CD14-positive monocyte (primary cell): ENCODE results near the gene EGLN2. TPM values are rescaled to one million over a fixed set of nuclear protein-coding genes. Genes with fewer than 3 reads are reported as not detected.
A peak's percentile ranks its signal among the peaks of the same experiment; 100 is the strongest.

Experiments used
- DNase-seq, 3 donors: peaks; one replicate each; pipeline ENCODE4 v3.0.0-alpha.2; 2011 to 2022
- H2AFZ ChIP-seq: 2 replicates; pipeline ENCODE4 v1.6.0; 2012; ENCODE audit warnings: mild to moderate bottlenecking, low read depth, low read length, inconsistent platforms; ENCODE audit not compliant: insufficient read depth, poor library complexity, severe bottlenecking
- H3K27ac ChIP-seq, 2 donors: 1 replicate in 1 of 2; 2 replicates in 1 of 2; pipeline ENCODE4 v1.5.1; 2012 to 2013; ENCODE audit warnings: low read length in 2 of 2, control low read depth in 1 of 2, inconsistent platforms in 1 of 2, low read depth in 1 of 2, mild to moderate bottlenecking in 1 of 2
- H3K27me3 ChIP-seq, 2 donors: one replicate each; pipeline versions ENCODE4 v1.6.0 to v1.6.1; 2011 to 2013; ENCODE audit warnings: low read length in 2 of 2; ENCODE audit not compliant: control insufficient read depth in 2 of 2, insufficient read depth in 2 of 2
- H3K36me3 ChIP-seq, 2 donors: replicated peaks in 1 of 2; 1 replicate in 1 of 2; 2 replicates in 1 of 2; pipeline versions ENCODE4 v1.5.1 to v1.6.1; 2012 to 2013; ENCODE audit warnings: low read length in 2 of 2, control low read depth in 1 of 2, inconsistent platforms in 1 of 2, mild to moderate bottlenecking in 1 of 2; ENCODE audit not compliant: insufficient read depth in 2 of 2, control insufficient read depth in 1 of 2
- H3K4me1 ChIP-seq, 2 donors: 1 replicate in 1 of 2; 2 replicates in 1 of 2; pipeline versions ENCODE4 v1.5.1 to v1.6.1; 2012 to 2013; ENCODE audit warnings: low read length in 2 of 2, control low read depth in 1 of 2, inconsistent platforms in 1 of 2, mild to moderate bottlenecking in 1 of 2, moderate library complexity in 1 of 2; ENCODE audit not compliant: insufficient read depth in 2 of 2, control insufficient read depth in 1 of 2
- H3K4me2 ChIP-seq: replicated peaks from 2 replicates; pipeline ENCODE3; 2012; ENCODE audit warnings: low read length, moderate library complexity, mild to moderate bottlenecking; ENCODE audit not compliant: poor library complexity, severe bottlenecking; ENCODE audit errors: extremely low read depth
- H3K4me3 ChIP-seq, 3 experiments: fragments of 200-600 bp in 1 of 3; sonication (generic) in 1 of 3; replicated peaks in 1 of 3; 1 replicate in 2 of 3; 2 replicates in 1 of 3; pipeline ENCODE4 v1.5.1; 2011 to 2013; ENCODE audit warnings: low read length in 3 of 3, mild to moderate bottlenecking in 3 of 3, control low read depth in 2 of 3, low read depth in 2 of 3, inconsistent platforms in 1 of 3, moderate library complexity in 1 of 3
- H3K79me2 ChIP-seq: 2 replicates; pipeline ENCODE4 v1.6.0; 2012; ENCODE audit warnings: mild to moderate bottlenecking, control low read depth, inconsistent platforms, low read length, moderate library complexity; ENCODE audit not compliant: insufficient read depth
- H3K9ac ChIP-seq: 2 replicates; pipeline ENCODE4 v1.6.0; 2017; ENCODE audit warnings: low read length, mild to moderate bottlenecking; ENCODE audit not compliant: insufficient read depth, poor library complexity, severe bottlenecking
- H3K9me3 ChIP-seq, 2 donors: replicated peaks in 1 of 2; 1 replicate in 1 of 2; 2 replicates in 1 of 2; pipeline versions ENCODE4 v1.5.1 to v1.6.1; 2012 to 2013; ENCODE audit warnings: low read length in 2 of 2, control low read depth in 1 of 2; ENCODE audit not compliant: control insufficient read depth in 1 of 2, insufficient read depth in 1 of 2
- H4K20me1 ChIP-seq: 2 replicates; pipeline ENCODE4 v1.6.0; 2012; ENCODE audit warnings: mild to moderate bottlenecking, low read length, control low read depth, moderate library complexity; ENCODE audit not compliant: insufficient read depth
- H3K27ac Mint-ChIP-seq, 7 donors: one replicate each; pipeline ENCODE4 v1.8.0; 2020; ENCODE audit warnings: mild to moderate bottlenecking in 7 of 7, mixed read lengths in 7 of 7, moderate library complexity in 6 of 7, inconsistent platforms in 2 of 7
- H3K27me3 Mint-ChIP-seq, 3 donors: one replicate each; pipeline ENCODE4 v1.8.0; 2021 to 2022; ENCODE audit warnings: low read depth in 3 of 3, mild to moderate bottlenecking in 3 of 3, mixed read lengths in 3 of 3, moderate library complexity in 3 of 3, inconsistent platforms in 1 of 3
- H3K36me3 Mint-ChIP-seq, 2 donors: one replicate each; pipeline ENCODE4 v1.8.0; 2020; ENCODE audit warnings: mixed read lengths in 2 of 2, inconsistent platforms in 1 of 2, mild to moderate bottlenecking in 1 of 2
- H3K4me1 Mint-ChIP-seq: one replicate; pipeline ENCODE4 v1.8.0; 2020; ENCODE audit warnings: mild to moderate bottlenecking, mixed read lengths
- H3K4me3 Mint-ChIP-seq, 2 donors: one replicate each; pipeline ENCODE4 v1.8.0; 2020; ENCODE audit warnings: mild to moderate bottlenecking in 2 of 2, mixed read lengths in 2 of 2, moderate library complexity in 1 of 2
- H3K9me3 Mint-ChIP-seq, 7 donors: one replicate each; pipeline ENCODE4 v1.8.0; 2020 to 2022; ENCODE audit warnings: mixed read lengths in 7 of 7, mild to moderate bottlenecking in 6 of 7, moderate library complexity in 6 of 7, inconsistent platforms in 2 of 7
- WGBS: methylation state at CpG from one replicate; pipeline ENCODE4 v1.1.5; 2013; ENCODE audit warnings: missing lambda C conversion rate; ENCODE audit not compliant: insufficient coverage; 5-methylcytosine and 5-hydroxymethylcytosine counted together
- intact Hi-C, 2 donors: fragments of 100-400 bp; cut with micrococcal nuclease; formaldehyde crosslinking; loops; one replicate each; pipeline versions ENCODE4 v1.15.0 to v1.15.1; 2023
- polyA minus RNA-seq: library from RNA; depleted of rRNA, polyadenylated mRNA; stranded (reverse); fragments of >200 nt; gene quantifications from 2 replicates; pipeline ENCODE4 v1.2.3, GENCODE V29; 2012
- polyA plus RNA-seq, 3 donors: library from polyadenylated mRNA; depleted of rRNA in 1 of 3; unstranded in 2 of 3; stranded (reverse) in 1 of 3; fragments of 300-500 nt in 2 of 3; fragments of >200 nt in 1 of 3; fragmentation: Illumina TruSeq in 2 of 3; gene quantifications; 1 replicate in 2 of 3; 2 replicates in 1 of 3; pipeline ENCODE4 v1.2.3, GENCODE V29; 2012 to 2021
- total RNA-seq, 12 experiments: library from RNA in 1 of 12; stranded (reverse) in 1 of 12; fragments of 120-200 nt in 1 of 12; gene quantifications; one replicate each; pipeline ENCODE4 v1.2.4 and lab custom pipeline; 2013 to 2026; ENCODE audit warnings: mixed read lengths in 6 of 12, inconsistent platforms in 1 of 12
- TF ChIP-seq, protein P1 (sequence below): fragments of 200-600 bp; IDR thresholded peaks from one replicate; pipeline ENCODE4 v1.8.0; 2022; ENCODE audit warnings: antibody characterized with exemption, mild to moderate bottlenecking

EGLN2 gene
- total RNA-seq (2013), result 111 TPM
- 10 to 100 TPM; 60.6 to 76.8 (median 64.5) TPM for polyA plus RNA-seq
- 133 and 182 TPM in 2 replicates for polyA minus RNA-seq
- 4.9 to 26.3 (median 14.1) reads per million in 11 experiments for total RNA-seq (lab: John Stamatoyannopoulos, UW)

DNA sequence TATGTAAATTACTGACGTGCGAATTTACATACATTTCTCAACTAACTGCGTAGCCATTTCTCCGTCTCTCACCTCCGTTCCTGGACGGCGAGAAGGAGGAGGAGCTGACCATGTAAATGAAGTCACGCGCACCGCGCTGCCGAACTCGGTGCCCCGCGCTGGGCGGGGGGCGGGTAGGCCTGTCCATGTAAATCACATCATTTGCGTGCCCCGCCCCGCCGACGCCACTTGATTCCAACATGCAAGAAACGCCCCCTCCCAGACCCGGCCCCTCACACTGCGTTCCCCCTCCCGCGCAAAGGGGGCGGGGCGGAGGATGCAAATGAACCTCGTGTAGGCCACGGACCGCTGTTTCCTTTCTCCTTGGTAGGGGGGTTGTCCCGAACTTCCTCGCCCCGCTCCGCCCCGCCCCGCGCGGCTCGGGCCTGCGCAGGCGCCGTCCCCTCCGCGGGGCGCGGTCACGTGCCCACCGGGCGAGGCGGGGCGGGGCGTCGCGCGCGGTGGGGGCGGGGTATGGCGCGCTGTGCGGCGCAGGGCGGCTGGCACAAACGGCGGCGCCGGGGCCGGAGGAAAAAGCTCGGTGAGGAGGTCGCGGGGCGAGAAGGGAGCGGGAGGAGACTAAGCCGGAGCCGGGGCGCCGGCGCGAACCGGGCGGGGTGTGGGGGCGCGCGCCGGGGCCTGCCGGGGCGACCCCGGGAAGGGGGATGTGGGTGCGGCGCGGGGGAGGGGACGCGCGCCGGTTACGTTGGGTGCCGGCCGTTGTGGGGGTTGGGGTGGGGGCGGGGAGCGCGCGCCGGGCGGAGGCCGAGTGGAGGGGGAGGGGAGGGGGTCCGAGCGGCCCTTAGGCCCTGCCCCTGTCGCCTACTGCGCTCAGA is at the start of gene EGLN2:
TSS of gene EGLN2 (plus strand) at position 509 of the 875 bp plus-strand sequence. CDS start 1,382 bp downstream, outside the sequence.
- Histone ChIP-seq H3K9me3 (no peaks in the 10 kb centered on the region), H3K4me3 (peak within 1 kb of the TSS; percentile 94), H4K20me1 (peaks cover 46% of the 10 kb centered on the region), H2AFZ (peak within 1 kb of the TSS; percentile 70), H3K79me2 (peaks cover 49% of the 10 kb centered on the region), H3K9ac (peak within 1 kb of the TSS; percentile 72), H3K36me3 (peaks cover 24 to 38% of the 10 kb centered on the region in 2 donors), H3K4me2 (peak within 1 kb of the TSS; percentile 94), H3K27me3 (no peaks in the 10 kb centered on the region), H3K27ac (peak within 1 kb of the TSS; percentile 93 to 94), H3K4me1 (peaks cover 52 to 54% of the 10 kb centered on the region in 2 donors)
- TF ChIP-seq, protein P1, sequence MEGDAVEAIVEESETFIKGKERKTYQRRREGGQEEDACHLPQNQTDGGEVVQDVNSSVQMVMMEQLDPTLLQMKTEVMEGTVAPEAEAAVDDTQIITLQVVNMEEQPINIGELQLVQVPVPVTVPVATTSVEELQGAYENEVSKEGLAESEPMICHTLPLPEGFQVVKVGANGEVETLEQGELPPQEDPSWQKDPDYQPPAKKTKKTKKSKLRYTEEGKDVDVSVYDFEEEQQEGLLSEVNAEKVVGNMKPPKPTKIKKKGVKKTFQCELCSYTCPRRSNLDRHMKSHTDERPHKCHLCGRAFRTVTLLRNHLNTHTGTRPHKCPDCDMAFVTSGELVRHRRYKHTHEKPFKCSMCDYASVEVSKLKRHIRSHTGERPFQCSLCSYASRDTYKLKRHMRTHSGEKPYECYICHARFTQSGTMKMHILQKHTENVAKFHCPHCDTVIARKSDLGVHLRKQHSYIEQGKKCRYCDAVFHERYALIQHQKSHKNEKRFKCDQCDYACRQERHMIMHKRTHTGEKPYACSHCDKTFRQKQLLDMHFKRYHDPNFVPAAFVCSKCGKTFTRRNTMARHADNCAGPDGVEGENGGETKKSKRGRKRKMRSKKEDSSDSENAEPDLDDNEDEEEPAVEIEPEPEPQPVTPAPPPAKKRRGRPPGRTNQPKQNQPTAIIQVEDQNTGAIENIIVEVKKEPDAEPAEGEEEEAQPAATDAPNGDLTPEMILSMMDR, result no peak
- intact Hi-C loops, result loop anchor here in 1 of 2 donors (1.0 to 5.0 kb wide), 3 partner anchors 21 to 82 kb away; partner anchors contain the start of genes ACTMAP, ITPKC, RAB4B and SNRPA
- peaks cover 30 to 50% of the 10 kb centered on the region in 2 donors for H3K36me3 Mint-ChIP-seq
- H3K27ac Mint-ChIP-seq, result peak within 1 kb of the TSS; percentile 97 to 99 (median 98)
- H3K27me3 Mint-ChIP-seq, result peaks cover 0 to 3% (median 0%) of the 10 kb centered on the region in 3 donors
- H3K9me3 Mint-ChIP-seq, result no peaks in the 10 kb centered on the region
- peaks cover 60% of the 10 kb centered on the region for H3K4me1 Mint-ChIP-seq
- peak within 1 kb of the TSS; percentile 91 to 96 for H3K4me3 Mint-ChIP-seq
- peak; percentile 100 for DNase-seq
- under 1% methylated on average over 74 of the region's 110 CpGs for WGBS

DNA sequence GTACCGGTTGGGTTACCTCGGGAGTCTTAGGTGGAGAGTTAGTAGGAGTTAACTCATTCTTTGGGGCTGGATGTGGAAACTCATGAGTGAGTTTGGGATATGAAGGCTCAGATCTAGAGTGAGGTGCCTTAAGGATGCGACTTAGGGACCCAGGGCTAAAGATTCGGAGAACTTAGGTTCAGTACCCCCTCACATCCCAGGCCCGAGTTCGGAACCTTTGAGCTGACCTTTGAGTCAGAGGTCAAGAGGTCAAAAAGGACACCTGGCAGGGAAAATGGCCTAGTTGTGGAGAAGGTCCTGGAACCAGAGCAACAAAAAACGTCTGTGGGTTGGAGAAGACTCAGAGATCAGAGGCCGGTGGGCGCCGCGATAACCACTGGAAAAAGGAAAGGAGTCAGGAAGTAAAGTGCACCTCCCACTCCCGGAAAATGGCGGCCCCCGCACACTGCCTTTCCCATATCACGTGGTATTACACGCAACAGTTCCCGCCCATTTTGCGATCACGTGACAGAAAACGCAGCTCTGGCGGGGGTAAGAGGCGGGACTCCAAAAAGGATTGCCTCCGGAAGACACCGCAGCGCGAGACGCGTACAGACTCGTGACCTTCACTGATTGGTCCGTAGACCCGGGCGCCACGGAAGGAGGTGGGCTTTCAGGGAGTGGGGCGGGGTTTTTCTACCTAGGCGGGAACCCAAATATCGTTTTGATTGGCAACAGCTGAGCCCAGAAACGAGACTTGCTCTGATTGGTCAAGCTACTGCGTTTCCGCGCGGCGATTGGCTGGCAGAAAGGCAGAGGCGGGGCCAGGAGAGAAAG is 48.7 kb upstream of the EGLN2 start, which contains the start of gene ACTMAP:
TSS of gene ACTMAP (minus strand) at position 420 of the 816 bp plus-strand sequence. CDS start 674 bp downstream, outside the sequence.
- peak within 1 kb of the TSS; percentile 86 for H3K9ac ChIP-seq
- H4K20me1 ChIP-seq, result peaks cover 2% of the 10 kb centered on the region
- H3K79me2 ChIP-seq, result peaks cover 66% of the 10 kb centered on the region
- H3K4me2 ChIP-seq, result peak within 1 kb of the TSS; percentile 85
- Mint-ChIP-seq H3K4me3 (peak within 1 kb of the TSS; percentile 92 to 100), H3K4me1 (peaks cover 59% of the 10 kb centered on the region), H3K9me3 (no peaks in the 10 kb centered on the region), H3K27ac (peak within 1 kb of the TSS; percentile 99 to 100 (median 99)), H3K27me3 (peaks cover 0 to 5% (median 0%) of the 10 kb centered on the region in 3 donors), H3K36me3 (peaks cover 4 to 12% of the 10 kb centered on the region in 2 donors)
- DNase-seq, result peak; percentile 100
- TF ChIP-seq, protein P1, result no peak
- peak within 1 kb of the TSS; percentile 92 to 98 for H3K27ac ChIP-seq
- H3K36me3 ChIP-seq, result no peaks in the 10 kb centered on the region
- peak within 1 kb of the TSS; percentile 47 to 76 (median 65) for H3K4me3 ChIP-seq
- H3K4me1 ChIP-seq, result peaks cover 67 to 70% of the 10 kb centered on the region in 2 donors
- no peaks in the 10 kb centered on the region for H3K27me3 ChIP-seq
- peak within 1 kb of the TSS; percentile 75 for H2AFZ ChIP-seq
- H3K9me3 ChIP-seq, result no peaks in the 10 kb centered on the region
- under 1% methylated on average over 37 of the region's 43 CpGs for WGBS
- intact Hi-C loops, result loop anchor here (5.0 to 10.0 kb wide), 2 partner anchors 47 to 55 kb away; partner anchors contain the start of gene EGLN2 (in 1 of the 2)
